ENCODE data around the gene SECISBP2L. TPM values are rescaled to one million over a fixed set of nuclear protein-coding genes. Genes with fewer than 3 reads are reported as not detected.

SECISBP2L gene
- total RNA-seq, 1 experiment from 2014 or later = 25.8 TPM

DNA sequence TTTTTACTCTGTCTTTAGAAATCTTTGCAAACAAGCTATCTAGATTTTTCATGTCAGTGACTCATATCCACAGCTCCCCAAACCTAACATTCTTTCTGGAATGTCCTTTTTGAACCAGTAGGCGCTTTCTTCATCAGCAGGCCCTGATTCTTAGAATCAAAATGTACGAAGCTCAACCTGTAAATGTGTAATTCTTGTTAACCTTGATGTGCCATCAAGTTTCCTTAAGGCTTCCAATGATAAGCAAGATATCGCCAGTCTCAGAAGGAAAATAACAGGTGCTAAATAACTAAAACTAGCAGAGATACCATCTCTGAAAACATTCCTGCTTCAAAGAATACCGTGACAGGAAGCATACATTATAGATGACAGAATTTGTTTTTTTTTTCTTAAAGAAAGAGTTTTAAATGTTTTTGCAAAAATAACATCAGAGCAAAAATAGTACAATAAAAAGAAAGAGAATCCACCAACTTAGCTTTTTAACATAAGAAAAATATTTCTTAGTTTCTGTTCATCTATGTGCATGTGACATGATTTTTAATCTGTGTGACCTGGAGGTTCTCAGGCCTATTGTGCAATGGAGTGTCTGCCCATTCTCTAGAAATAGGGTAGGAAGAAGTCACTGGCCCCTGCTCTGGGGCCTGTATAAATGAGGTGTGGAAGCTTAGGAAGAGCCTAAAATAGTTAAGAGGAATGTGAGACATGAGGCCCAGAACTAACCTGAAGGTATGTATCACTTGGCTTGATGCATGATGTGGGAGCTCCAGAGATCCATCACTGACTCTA, 14.7 kb upstream of the SECISBP2L start:
- DNase-seq (ENCODE audit: low spot score) = no peak

GRCh38 chr15:49059491-49059890, 13.2 kb upstream of the SECISBP2L start:
- no peak for DNase-seq (ENCODE audit: low spot score)

DNA sequence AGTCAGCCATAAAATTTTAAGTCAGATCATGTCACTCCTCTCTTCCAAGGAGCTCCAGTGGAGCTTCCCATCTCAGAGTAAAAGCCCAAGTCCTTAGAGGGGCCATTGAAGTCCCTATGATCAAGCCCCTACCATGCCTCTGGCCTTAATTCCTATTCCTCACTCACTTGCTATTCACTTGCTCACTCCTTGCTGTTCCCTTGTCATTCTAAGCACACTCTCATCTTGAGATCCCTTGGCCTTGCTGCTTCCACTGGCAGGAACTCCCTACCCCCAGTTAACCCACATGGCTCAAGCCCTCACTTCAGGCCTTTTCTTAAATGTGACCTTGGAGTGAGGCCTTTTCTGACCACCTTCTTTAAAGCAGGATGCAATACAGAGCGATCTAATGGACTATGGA, 12.3 kb upstream of the SECISBP2L start:
- DNase-seq (ENCODE audit: low spot score) = no peak

- no peak for DNase-seq (ENCODE audit: low spot score)
Observed at GRCh38 chr15:49055630-49056029, 9.4 kb upstream of the SECISBP2L start.

GRCh38 chr15:49052662-49053061, 6.4 kb upstream of the SECISBP2L start:
- no peak for DNase-seq (ENCODE audit: low spot score)

GRCh38 chr15:49047456-49047855, 1.2 kb upstream of the SECISBP2L start:
- no peak for DNase-seq (ENCODE audit: low spot score)

DNA sequence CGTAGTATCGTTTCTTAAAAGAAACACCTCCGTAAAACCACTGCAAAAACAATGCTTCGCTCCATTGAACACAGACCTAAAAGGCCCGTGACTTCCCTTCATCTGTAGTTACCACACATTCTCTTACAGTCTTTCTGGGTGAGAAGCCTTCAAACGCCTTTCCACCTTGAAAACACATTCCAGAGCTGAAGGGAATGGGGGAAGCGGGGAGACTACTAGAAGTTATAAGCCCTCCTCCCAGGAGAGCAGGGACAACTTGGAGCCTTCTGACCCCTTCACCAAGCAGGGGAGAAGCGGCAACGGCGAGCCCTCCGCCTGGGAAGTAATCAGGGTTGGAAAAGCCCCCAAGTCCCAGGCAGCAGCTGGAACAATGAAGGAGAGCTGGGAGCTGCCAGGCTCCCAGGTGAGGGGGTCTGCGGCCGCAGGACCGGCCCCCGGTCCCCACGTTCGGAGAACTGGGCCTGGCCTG, 461 bp downstream of the SECISBP2L start:
- peak; percentile 27 for DNase-seq (ENCODE audit: low spot score)

DNA sequence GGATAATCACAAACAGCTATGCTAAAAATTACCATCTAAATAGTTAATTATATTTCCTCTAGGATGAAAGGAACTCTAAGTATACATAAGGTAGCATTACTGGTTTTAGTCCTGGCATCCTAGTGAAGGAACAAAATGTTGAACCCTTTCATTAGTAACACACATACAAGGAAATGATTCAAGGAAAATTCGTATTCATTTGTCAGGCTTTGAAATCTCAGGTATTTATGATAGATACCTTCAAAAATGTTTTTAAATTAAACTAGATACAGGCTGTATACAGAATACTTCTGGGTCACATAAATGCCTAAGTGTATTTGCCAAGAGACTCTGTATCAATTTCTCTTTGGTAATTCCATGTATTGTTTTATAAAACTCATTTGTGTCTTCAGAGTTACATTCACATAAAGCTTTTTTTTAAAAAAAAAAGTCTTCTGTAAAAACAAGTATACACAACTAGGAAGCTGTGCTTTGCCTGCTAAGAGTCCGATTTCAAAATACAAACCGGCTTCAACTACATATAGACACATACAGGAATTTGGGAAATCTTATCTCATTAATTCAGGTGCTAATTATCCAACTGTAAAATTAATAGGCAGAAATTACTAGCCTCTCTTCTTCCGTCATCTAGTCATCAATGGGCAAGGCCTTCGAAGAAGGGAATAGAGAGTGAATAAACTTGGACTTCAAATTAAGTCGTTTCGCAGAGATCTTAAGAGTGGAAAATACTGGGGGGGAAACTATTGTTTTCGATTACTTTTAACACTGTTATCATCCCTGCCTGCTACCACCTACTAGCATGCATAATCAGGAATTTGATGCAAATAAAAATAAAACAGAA, 1.3 kb downstream of the SECISBP2L start:
- DNase-seq (ENCODE audit: low spot score) = no peak

DNA sequence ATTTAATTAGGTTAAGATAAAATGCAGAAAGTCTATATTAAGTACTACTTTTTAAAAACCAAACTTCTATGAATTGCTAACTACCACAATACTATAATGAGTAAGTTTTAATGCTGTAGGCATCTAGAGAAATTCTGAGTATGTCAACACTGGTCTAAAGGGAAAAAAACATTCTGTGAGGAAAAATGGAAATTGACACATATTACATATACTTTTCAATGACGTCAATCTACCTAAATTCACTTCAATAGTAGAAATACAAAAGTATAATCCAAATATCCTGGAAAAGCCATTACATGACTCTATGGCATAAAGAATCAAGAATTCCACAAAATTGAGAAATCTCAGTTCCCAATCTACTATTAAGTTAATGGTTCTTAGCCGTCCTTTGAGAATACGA, 2.2 kb downstream of the SECISBP2L start:
- DNase-seq (ENCODE audit: low spot score) = no peak

GRCh38 chr15:49042165-49042564, 4.1 kb downstream of the SECISBP2L start:
- DNase-seq (ENCODE audit: low spot score) = no peak

- no peak for DNase-seq (ENCODE audit: low spot score)
Observed at GRCh38 chr15:49041426-49041825, 4.8 kb downstream of the SECISBP2L start.

DNA sequence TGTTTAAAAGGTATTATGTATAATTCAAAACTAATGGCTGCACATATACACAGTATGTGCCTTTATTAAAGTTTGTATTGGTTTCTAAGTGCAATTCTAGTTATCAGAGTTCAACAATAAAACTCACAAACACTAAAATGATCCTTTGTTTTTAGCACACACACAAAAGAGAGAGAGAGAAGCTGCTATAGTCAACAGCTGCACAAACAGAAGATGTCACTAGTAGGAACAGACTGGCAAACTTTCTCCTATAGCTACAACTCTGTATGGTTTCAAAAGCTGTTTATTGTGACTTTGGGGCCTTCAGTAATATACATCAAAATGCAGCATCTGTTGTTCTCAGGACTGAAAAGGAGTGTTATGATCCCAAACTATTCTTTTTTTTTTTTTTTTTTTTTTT, 6.1 kb downstream of the SECISBP2L start:
- no peak for DNase-seq (ENCODE audit: low spot score)

DNA sequence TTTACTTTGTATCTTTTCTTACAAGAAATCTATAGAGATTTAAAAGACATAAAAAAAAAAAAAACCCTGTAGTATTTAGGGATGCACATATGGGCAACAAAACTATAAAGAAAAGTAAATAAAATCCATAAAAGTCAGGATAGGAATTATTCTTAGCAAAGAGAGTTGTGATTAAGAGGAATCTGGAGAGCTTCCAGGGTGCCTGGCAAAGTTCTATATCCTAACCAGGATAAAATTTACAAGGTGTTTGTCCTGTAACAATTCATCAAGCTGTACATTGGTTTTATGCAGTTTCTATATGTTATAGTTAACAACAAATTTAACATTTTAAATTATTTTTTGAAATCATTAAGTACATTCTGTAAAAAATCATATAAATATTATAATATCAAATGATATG, 7.9 kb downstream of the SECISBP2L start:
- DNase-seq (ENCODE audit: low spot score) = no peak

- DNase-seq (ENCODE audit: low spot score) = no peak
Observed at GRCh38 chr15:49037546-49037940, 8.7 kb downstream of the SECISBP2L start.

DNA sequence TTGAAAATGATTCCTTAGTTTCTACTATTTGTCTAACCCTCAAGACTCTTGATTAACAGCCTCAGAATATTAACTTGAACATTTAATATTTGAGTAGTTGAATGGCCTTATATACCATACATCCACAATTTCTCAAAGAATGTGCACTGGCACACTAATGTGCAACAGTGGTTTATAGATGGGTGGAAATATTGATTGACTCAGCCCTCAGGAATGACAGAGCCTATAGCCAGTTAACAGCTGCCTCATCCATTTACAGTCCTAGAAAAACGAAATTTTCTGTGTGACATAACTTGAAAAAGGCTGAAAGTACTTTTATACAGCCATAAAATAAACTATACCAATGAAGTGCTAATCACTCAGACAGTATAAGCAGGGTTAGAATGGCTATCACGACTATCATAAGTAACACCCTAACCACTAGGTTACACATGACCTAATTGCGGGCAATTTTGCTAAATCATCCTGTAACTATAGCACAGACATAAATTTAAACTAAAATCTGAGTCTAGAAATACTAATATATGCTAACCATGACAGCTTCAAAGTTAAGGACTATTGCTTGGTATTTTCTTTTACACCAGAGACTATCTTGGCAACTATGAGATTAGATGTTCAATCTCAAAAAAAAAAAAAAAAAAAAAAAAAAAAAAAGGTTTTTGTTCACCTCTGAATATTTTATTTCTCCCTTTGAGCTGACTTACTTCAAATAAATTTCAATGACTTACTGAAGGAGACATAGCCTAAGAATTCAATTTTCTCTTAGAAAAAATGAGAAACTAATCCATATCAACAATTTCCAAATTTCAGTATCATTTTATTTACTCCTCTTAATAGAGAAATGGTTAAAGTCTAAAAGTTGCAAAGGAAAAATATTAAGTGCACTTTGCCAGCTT, 9.3 kb downstream of the SECISBP2L start:
- DNase-seq (ENCODE audit: low spot score) = peak; percentile 11

DNA sequence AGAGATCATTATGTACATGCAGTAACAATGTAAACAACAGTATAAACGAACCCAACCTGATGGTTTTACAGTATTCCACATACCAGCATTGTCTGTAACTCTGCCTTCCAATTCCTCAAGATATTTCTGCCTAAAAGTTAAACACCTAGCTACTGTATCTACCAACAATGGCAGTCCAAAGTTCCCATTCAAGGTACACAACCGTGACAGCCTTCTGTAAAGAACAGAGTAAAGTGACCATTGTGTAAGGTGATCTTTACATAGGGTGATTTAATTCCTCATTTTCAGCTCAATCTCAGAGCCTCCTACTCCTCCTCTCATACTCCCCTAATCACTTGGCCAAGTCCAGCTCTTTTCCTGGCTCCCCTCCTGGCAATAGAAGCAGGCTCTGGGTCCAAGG, 10.4 kb downstream of the SECISBP2L start:
- no peak for DNase-seq (ENCODE audit: low spot score)

DNA sequence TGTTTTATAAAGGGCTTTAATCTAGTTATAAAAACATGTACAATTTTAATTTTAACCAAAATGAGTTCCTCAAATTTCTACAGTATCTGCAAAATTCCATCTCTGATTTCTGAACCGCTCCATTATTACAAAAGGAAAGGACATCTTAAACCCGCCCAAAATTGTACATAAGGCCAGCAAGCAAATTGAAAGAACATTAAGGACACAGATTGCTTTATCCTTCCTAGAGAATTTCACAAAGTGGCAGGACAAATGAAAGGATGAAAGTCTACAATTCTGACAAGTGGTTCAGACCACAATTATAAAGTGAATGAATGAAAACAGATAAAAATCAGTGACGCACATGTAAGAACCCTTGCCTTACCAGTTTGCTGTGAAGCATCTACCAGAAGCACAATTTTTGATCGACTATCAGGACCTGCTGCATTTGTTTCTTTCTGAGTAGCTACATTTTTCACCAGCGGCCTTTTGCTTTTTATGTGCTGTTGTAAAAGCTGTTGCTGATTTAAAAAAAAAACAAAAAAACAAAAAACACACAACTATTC, 13.6 kb downstream of the SECISBP2L start:
- no peak for DNase-seq (ENCODE audit: low spot score)

DNA sequence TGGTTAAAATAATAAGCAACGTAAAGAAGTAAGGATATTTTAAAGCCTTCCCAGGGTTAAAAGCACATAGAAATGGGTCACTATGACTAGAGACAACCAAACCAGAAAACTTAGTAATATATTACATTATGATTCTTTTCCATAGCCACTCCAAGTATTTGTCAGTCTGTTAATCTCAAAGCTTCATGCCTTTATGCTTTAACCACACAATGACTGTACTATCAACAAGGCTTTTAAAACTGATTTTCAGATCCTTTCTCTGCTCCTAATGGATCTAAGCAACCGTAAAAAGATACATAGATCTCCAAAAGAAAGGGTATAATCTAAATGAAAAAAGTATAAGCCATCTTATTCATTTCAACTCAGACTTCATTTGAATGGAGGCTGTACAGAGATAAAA, 14.4 kb downstream of the SECISBP2L start:
- DNase-seq (ENCODE audit: low spot score) = no peak

DNA sequence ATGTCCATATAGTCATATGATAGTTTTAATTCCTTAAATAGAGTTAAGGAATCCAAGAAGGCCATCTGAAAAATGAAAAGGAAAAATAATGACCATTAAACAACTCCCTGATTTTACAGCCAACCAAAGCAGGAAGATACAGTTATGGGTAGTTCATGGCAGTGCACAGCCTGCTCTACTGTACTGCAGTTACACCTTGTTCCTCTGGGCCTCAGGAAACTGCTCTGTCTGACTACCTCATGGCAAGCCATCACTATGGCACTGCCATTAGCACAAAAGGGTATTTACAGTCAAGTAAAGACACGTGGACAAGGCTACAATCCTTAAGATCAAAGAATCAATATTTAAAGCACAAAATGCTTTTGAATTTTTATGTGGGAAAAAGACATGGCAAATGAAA, 19.5 kb downstream of the SECISBP2L start:
- DNase-seq (ENCODE audit: low spot score) = no peak

DNA sequence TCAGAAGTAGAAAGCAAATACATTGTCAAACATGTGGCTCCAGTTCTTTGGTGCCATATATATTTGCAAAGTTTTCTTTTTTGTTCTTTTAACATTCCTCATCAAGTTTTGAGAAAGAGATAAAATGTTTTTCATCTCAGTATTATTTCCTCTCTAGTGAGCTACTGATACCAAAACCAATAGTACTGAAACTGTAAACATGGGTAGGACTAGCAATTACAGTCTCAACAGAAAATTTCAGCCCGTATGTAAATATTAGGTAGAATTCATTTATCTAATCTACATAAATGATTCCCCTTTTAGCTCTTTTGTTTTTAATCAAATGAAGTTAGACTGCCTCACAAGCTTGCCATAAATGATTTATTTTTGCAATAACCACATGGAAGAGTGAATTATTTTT, 21.4 kb downstream of the SECISBP2L start:
- DNase-seq (ENCODE audit: low spot score) = no peak

- DNase-seq (ENCODE audit: low spot score) = no peak
Observed at GRCh38 chr15:49023354-49023753, 22.9 kb downstream of the SECISBP2L start.

GRCh38 chr15:49015896-49016295, 30.4 kb downstream of the SECISBP2L start:
- DNase-seq (ENCODE audit: low spot score) = no peak
